ENCODE measurements around the gene ADAMTS19.

DNA sequence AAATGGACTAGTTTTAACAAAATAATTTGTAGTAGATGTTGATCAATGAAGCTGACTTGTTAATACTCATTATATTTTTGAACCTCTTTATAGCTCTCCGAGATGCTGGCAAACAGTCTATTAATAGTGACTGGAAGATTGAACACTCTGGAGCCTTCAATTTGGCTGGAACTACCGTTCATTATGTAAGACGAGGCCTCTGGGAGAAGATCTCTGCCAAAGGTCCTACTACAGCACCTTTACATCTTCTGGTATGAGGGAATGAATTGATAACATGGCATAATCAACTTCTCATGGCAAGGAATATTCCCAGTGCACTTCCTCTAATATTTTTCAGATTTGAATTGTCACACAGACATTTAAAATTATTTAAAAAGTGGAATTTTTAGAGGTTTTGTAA lies 219.6 kb downstream of the ADAMTS19 start:
- TF ChIP-seq, protein P1, sequence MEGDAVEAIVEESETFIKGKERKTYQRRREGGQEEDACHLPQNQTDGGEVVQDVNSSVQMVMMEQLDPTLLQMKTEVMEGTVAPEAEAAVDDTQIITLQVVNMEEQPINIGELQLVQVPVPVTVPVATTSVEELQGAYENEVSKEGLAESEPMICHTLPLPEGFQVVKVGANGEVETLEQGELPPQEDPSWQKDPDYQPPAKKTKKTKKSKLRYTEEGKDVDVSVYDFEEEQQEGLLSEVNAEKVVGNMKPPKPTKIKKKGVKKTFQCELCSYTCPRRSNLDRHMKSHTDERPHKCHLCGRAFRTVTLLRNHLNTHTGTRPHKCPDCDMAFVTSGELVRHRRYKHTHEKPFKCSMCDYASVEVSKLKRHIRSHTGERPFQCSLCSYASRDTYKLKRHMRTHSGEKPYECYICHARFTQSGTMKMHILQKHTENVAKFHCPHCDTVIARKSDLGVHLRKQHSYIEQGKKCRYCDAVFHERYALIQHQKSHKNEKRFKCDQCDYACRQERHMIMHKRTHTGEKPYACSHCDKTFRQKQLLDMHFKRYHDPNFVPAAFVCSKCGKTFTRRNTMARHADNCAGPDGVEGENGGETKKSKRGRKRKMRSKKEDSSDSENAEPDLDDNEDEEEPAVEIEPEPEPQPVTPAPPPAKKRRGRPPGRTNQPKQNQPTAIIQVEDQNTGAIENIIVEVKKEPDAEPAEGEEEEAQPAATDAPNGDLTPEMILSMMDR (IDR thresholded peaks at IDR 0.05; ENCODE audit: low read depth, low read length), result no peak
- TF ChIP-seq MAX (IDR thresholded peaks at IDR 0.05; ENCODE audit: low read depth, low read length) (no peak), POLR2A (IDR thresholded peaks at IDR 0.05; ENCODE audit: extremely low read depth, insufficient read length) (no peak)

All from NB4 (cell line).